ENCODE measurements around the gene C17orf114.

C17orf114 gene

DNA sequence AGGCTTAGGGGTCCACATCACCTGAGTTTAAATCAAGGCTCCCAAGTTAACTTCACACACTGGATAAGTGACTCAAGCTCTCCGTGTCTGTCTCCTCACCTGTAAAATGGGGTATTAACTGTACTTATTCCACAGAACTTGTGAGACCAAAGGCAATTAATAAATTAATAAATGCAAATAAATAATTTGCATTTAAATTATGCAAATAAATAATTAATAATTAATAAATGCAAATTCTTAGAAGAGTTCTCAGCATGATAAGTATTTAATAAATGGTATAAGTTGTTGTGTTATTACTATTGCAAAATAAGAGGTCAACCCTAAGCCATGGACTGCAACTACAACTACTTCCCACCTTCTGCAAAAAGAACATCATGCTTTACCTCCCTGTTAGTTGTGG is 48.7 kb downstream of the C17orf114 start:
- no peak for TF ChIP-seq HNF4A (conservative IDR thresholded peaks at IDR 0.05)
- no peak for TF ChIP-seq HNF4G (IDR thresholded peaks at IDR 0.05)
- TF ChIP-seq YY1 (IDR thresholded peaks at IDR 0.05) = no peak
- no peak for TF ChIP-seq FOXA2 (IDR thresholded peaks at IDR 0.05)
- TF ChIP-seq TAF1 (conservative IDR thresholded peaks at IDR 0.05) = no peak
- TF ChIP-seq NR2F2 (IDR thresholded peaks at IDR 0.05) = no peak
- no peak for TF ChIP-seq RAD21 (IDR thresholded peaks at IDR 0.05)
- TF ChIP-seq FOXA1 (IDR thresholded peaks at IDR 0.05) = no peak
- TF ChIP-seq JUND (IDR thresholded peaks at IDR 0.05) = no peak
- TF ChIP-seq, protein P1, sequence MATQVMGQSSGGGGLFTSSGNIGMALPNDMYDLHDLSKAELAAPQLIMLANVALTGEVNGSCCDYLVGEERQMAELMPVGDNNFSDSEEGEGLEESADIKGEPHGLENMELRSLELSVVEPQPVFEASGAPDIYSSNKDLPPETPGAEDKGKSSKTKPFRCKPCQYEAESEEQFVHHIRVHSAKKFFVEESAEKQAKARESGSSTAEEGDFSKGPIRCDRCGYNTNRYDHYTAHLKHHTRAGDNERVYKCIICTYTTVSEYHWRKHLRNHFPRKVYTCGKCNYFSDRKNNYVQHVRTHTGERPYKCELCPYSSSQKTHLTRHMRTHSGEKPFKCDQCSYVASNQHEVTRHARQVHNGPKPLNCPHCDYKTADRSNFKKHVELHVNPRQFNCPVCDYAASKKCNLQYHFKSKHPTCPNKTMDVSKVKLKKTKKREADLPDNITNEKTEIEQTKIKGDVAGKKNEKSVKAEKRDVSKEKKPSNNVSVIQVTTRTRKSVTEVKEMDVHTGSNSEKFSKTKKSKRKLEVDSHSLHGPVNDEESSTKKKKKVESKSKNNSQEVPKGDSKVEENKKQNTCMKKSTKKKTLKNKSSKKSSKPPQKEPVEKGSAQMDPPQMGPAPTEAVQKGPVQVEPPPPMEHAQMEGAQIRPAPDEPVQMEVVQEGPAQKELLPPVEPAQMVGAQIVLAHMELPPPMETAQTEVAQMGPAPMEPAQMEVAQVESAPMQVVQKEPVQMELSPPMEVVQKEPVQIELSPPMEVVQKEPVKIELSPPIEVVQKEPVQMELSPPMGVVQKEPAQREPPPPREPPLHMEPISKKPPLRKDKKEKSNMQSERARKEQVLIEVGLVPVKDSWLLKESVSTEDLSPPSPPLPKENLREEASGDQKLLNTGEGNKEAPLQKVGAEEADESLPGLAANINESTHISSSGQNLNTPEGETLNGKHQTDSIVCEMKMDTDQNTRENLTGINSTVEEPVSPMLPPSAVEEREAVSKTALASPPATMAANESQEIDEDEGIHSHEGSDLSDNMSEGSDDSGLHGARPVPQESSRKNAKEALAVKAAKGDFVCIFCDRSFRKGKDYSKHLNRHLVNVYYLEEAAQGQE (IDR thresholded peaks at IDR 0.05) = no peak
- TF ChIP-seq SP1 (IDR thresholded peaks at IDR 0.05) = no peak
- TF ChIP-seq, protein P2, sequence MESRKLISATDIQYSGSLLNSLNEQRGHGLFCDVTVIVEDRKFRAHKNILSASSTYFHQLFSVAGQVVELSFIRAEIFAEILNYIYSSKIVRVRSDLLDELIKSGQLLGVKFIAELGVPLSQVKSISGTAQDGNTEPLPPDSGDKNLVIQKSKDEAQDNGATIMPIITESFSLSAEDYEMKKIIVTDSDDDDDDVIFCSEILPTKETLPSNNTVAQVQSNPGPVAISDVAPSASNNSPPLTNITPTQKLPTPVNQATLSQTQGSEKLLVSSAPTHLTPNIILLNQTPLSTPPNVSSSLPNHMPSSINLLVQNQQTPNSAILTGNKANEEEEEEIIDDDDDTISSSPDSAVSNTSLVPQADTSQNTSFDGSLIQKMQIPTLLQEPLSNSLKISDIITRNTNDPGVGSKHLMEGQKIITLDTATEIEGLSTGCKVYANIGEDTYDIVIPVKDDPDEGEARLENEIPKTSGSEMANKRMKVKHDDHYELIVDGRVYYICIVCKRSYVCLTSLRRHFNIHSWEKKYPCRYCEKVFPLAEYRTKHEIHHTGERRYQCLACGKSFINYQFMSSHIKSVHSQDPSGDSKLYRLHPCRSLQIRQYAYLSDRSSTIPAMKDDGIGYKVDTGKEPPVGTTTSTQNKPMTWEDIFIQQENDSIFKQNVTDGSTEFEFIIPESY (IDR thresholded peaks at IDR 0.05) = no peak
- TF ChIP-seq RXRA (IDR thresholded peaks at IDR 0.05) = no peak
- TF ChIP-seq, protein P3, sequence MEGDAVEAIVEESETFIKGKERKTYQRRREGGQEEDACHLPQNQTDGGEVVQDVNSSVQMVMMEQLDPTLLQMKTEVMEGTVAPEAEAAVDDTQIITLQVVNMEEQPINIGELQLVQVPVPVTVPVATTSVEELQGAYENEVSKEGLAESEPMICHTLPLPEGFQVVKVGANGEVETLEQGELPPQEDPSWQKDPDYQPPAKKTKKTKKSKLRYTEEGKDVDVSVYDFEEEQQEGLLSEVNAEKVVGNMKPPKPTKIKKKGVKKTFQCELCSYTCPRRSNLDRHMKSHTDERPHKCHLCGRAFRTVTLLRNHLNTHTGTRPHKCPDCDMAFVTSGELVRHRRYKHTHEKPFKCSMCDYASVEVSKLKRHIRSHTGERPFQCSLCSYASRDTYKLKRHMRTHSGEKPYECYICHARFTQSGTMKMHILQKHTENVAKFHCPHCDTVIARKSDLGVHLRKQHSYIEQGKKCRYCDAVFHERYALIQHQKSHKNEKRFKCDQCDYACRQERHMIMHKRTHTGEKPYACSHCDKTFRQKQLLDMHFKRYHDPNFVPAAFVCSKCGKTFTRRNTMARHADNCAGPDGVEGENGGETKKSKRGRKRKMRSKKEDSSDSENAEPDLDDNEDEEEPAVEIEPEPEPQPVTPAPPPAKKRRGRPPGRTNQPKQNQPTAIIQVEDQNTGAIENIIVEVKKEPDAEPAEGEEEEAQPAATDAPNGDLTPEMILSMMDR (IDR thresholded peaks at IDR 0.05; ENCODE audit: low read depth, low read length, missing input control) = no peak
- 90% methylated on average over 1 of the region's 1 CpG for WGBS
- no peak overlapping the region for H3K9ac ChIP-seq (ENCODE audit: low read depth in 1 of 2, low read length in 2 of 2)
- no peak overlapping the region for H3K4me3 ChIP-seq (ENCODE audit: low read depth in 1 of 3, low read length in 3 of 3)
- DNase-seq (ENCODE audit: low spot score) = no peak
- H3K27ac ChIP-seq (ENCODE audit: low read depth in 1 of 2, low read length in 2 of 2) = no peak overlapping the region
- no peaks in the 10 kb centered on the region for H3K27me3 ChIP-seq (ENCODE audit: control insufficient read depth in 4 of 4, insufficient read depth in 4 of 4, low read length in 3 of 4)
- no peaks in the 10 kb centered on the region for H3K9me3 ChIP-seq (ENCODE audit: control insufficient read depth in 4 of 4, low read length in 3 of 4)
- H3K4me1 ChIP-seq (ENCODE audit: control insufficient read depth in 4 of 4, insufficient read depth in 4 of 4, low read length in 3 of 4) = no peaks in the 10 kb centered on the region
- H3K36me3 ChIP-seq (ENCODE audit: control insufficient read depth in 4 of 4, insufficient read depth in 3 of 4, low read depth in 1 of 4, low read length in 3 of 4) = no peaks in the 10 kb centered on the region

DNA sequence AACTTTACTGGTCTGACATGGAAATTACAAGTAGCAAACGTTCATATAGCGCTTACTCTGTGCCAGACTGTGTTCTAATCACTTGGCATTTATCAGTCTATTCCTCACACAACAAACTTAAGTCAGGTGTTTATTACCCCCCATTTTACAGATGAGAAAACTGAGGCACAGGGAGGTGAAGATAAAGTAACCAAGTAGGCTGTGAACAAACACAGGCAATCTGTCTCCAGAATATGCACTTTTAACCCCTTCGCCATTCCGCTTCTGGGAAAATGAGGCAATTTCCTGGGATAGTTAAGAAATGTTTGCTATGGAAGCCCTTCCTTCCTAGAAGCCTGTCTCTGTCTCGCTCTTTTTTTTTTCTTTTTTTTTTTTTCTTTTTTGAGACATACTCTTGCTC is 50.2 kb downstream of the C17orf114 start:
- 46% methylated on average over 5 of the region's 5 CpGs for WGBS
- TF ChIP-seq HNF4A (conservative IDR thresholded peaks at IDR 0.05) (peak in 1 of 2 donors; percentile 4), HNF4G (IDR thresholded peaks at IDR 0.05) (no peak), JUND (IDR thresholded peaks at IDR 0.05) (no peak), SP1 (IDR thresholded peaks at IDR 0.05) (no peak), GABPA (IDR thresholded peaks at IDR 0.05 in 1 of 2, conservative IDR thresholded peaks at IDR 0.05 in 1 of 2) (no peak), RXRA (IDR thresholded peaks at IDR 0.05) (peak; percentile 33 to 57), NR2F2 (IDR thresholded peaks at IDR 0.05) (peak; percentile 19), RAD21 (IDR thresholded peaks at IDR 0.05) (peak in 1 of 2 donors; percentile 15)
- TF ChIP-seq, protein P2 (IDR thresholded peaks at IDR 0.05) = no peak
- TF ChIP-seq, protein P4, sequence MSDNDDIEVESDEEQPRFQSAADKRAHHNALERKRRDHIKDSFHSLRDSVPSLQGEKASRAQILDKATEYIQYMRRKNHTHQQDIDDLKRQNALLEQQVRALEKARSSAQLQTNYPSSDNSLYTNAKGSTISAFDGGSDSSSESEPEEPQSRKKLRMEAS (IDR thresholded peaks at IDR 0.05) = peak; percentile 39
- no peaks in the 10 kb centered on the region for H3K9me3 ChIP-seq (ENCODE audit: control insufficient read depth in 4 of 4, low read length in 3 of 4)
- DNase-seq (ENCODE audit: low spot score) = no peak
- H3K27ac ChIP-seq (ENCODE audit: low read depth in 1 of 2, low read length in 2 of 2) = no peak overlapping the region
- no peaks in the 10 kb centered on the region for H3K27me3 ChIP-seq (ENCODE audit: control insufficient read depth in 4 of 4, insufficient read depth in 4 of 4, low read length in 3 of 4)
- no peaks in the 10 kb centered on the region for H3K4me1 ChIP-seq (ENCODE audit: control insufficient read depth in 4 of 4, insufficient read depth in 4 of 4, low read length in 3 of 4)
- H3K36me3 ChIP-seq (ENCODE audit: control insufficient read depth in 4 of 4, insufficient read depth in 3 of 4, low read depth in 1 of 4, low read length in 3 of 4) = no peaks in the 10 kb centered on the region
- H3K9ac ChIP-seq (ENCODE audit: low read depth in 1 of 2, low read length in 2 of 2) = no peak overlapping the region
- no peak overlapping the region for H3K4me3 ChIP-seq (ENCODE audit: low read depth in 1 of 3, low read length in 3 of 3)
